ENCODE measurements around the gene CD151.

Gene CD151

GRCh38 chr11:843818-844692 lies 11.3 kb downstream of the CD151 start:
- DNase-seq = no peak

- no peak for DNase-seq
These were observed 12.2 kb downstream of the CD151 start for GRCh38 chr11:844693-845644.

- no peak for DNase-seq
These were observed 13.2 kb downstream of the CD151 start for GRCh38 chr11:845872-846495.

- DNase-seq = no peak
These were observed 13.8 kb downstream of the CD151 start for GRCh38 chr11:846496-847098.

- DNase-seq = no peak
These were observed 15.1 kb downstream of the CD151 start for GRCh38 chr11:847876-848275.

GRCh38 chr11:848380-848931 lies 15.7 kb downstream of the CD151 start:
- peak; percentile 50 for DNase-seq

- no peak for DNase-seq
These were observed 16.5 kb downstream of the CD151 start for GRCh38 chr11:849104-849824.

- DNase-seq = no peak
These were observed 17.4 kb downstream of the CD151 start for GRCh38 chr11:849951-850774.

GRCh38 chr11:850775-851763 lies 18.3 kb downstream of the CD151 start:
- no peak for DNase-seq

- no peak for DNase-seq
These were observed 20.0 kb downstream of the CD151 start for GRCh38 chr11:852762-853161.

- no peak for DNase-seq
These were observed 21.1 kb downstream of the CD151 start for GRCh38 chr11:853682-854448.

GRCh38 chr11:854601-855329 lies 22.0 kb downstream of the CD151 start:
- DNase-seq = no peak

- DNase-seq = no peak
These were observed 22.6 kb downstream of the CD151 start for GRCh38 chr11:855330-855674.

GRCh38 chr11:855796-856195 lies 23.0 kb downstream of the CD151 start:
- no peak for DNase-seq

GRCh38 chr11:856397-856796 lies 23.6 kb downstream of the CD151 start:
- DNase-seq = no peak

GRCh38 chr11:858053-858761 lies 25.5 kb downstream of the CD151 start:
- DNase-seq = no peak

- no peak for DNase-seq
These were observed 26.1 kb downstream of the CD151 start for GRCh38 chr11:858762-859339.

Data from central memory CD4-positive, alpha-beta T cell (primary cell).